Caco-2 (cell line): Measurements from ENCODE around the gene NDUFAB1. TPM values are rescaled to one million over a fixed set of nuclear protein-coding genes. Genes with fewer than 3 reads are reported as not detected.
A peak's percentile ranks its signal among the peaks of the same experiment; 100 is the strongest.

Experiments
- BruUV-seq: library from RNA; stranded (reverse); fragments of 400-500 nt; replicated peaks from 2 replicates; lab custom pipeline; 2021; lab: Mats Ljungman, UMichigan
- CTCF ChIA-PET: fragments of 300-600 bp; sonication (Branson Sonifier 250); formaldehyde crosslinking; loops from one replicate; lab custom pipeline; 2022; ENCODE audit warnings: antibody characterized with exemption; lab: Charles Lee
- POLR2A ChIA-PET: fragments of 300-600 bp; sonication (Branson Sonifier 250); formaldehyde crosslinking; loops from one replicate; lab custom pipeline; 2022; ENCODE audit warnings: antibody characterized with exemption; lab: Charles Lee
- DNase-seq, 2 experiments: peaks; one replicate each; pipeline versions ENCODE4 v3.0.0 to v3.0.0-alpha.2; 2020 to 2022
- H3K27me3 ChIP-seq: replicated peaks from 2 replicates; pipeline ENCODE4 v1.6.0; 2011; ENCODE audit warnings: low read length; ENCODE audit not compliant: control insufficient read depth, insufficient read depth
- H3K36me3 ChIP-seq: 2 replicates; pipeline ENCODE4 v1.5.1; 2011; ENCODE audit warnings: low read length; ENCODE audit not compliant: control insufficient read depth, insufficient read depth
- H3K4me1 ChIP-seq: fragments of 250-450 bp; sonication (Bioruptor Pico); 2 replicates; pipeline ENCODE4 v1.5.1; 2020; ENCODE audit warnings: mild to moderate bottlenecking
- H3K4me3 ChIP-seq: 2 replicates; pipeline ENCODE4 v1.5.1; 2011; ENCODE audit warnings: low read depth, mild to moderate bottlenecking, control low read depth, low read length
- H3K9me3 ChIP-seq: fragments of 250-450 bp; sonication (Bioruptor Pico); 2 replicates; pipeline ENCODE4 v1.5.1; 2020; ENCODE audit warnings: mild to moderate bottlenecking, moderate library complexity
- H3K27ac Mint-ChIP-seq: one replicate; pipeline ENCODE4 v1.8.0; 2022; ENCODE audit warnings: mixed read lengths; ENCODE audit not compliant: unreplicated experiment
- H3K27me3 Mint-ChIP-seq: one replicate; pipeline ENCODE4 v1.8.0; 2022; ENCODE audit warnings: mixed read lengths; ENCODE audit not compliant: insufficient read depth, unreplicated experiment
- H3K36me3 Mint-ChIP-seq: one replicate; pipeline ENCODE4 v1.8.0; 2022; ENCODE audit warnings: mild to moderate bottlenecking, mixed read lengths; ENCODE audit not compliant: insufficient read depth, unreplicated experiment
- H3K4me1 Mint-ChIP-seq: one replicate; pipeline ENCODE4 v1.8.0; 2022; ENCODE audit warnings: low read depth, mixed read lengths; ENCODE audit not compliant: unreplicated experiment
- H3K4me3 Mint-ChIP-seq: one replicate; pipeline ENCODE4 v1.8.0; 2022; ENCODE audit warnings: mild to moderate bottlenecking, moderate library complexity, mixed read lengths; ENCODE audit not compliant: unreplicated experiment
- H3K9me3 Mint-ChIP-seq: one replicate; pipeline ENCODE4 v1.8.0; 2022; ENCODE audit warnings: mixed read lengths; ENCODE audit not compliant: unreplicated experiment
- intact Hi-C: fragments of 100-400 bp; cut with micrococcal nuclease; formaldehyde crosslinking; loops from one replicate; pipeline ENCODE4 v1.10.0; 2022; ENCODE audit not compliant: unreplicated experiment
- total RNA-seq: library from RNA; stranded (reverse); gene quantifications from 2 replicates; pipeline ENCODE4 v1.2.3, GENCODE V29; 2022
- TF ChIP-seq, protein P1 (sequence below), 2 experiments: fragments of 200-600 bp in 1 of 2; IDR thresholded peaks; 1 replicate in 1 of 2; 2 replicates in 1 of 2; pipeline versions ENCODE4 v1.5.1 to v1.8.0; 2011 to 2022; ENCODE audit warnings: antibody characterized with exemption in 1 of 2, control low read depth in 1 of 2, inconsistent platforms in 1 of 2, low read depth in 1 of 2, low read length in 1 of 2, mild to moderate bottlenecking in 1 of 2, moderate library complexity in 1 of 2; ENCODE audit not compliant: insufficient read depth in 1 of 2, severe bottlenecking in 1 of 2, unreplicated experiment in 1 of 2

The NDUFAB1 gene
- total RNA-seq, 1 experiment from 2014 or later, result 87.1 TPM

- ChIA-PET CTCF (no interaction called here), POLR2A (interaction anchor here (0.5 kb wide), 1 partner anchor 162 kb away, joined by 3 read pairs; no protein-coding TSS in a partner anchor)
- Mint-ChIP-seq H3K4me3 (no peak overlapping the region), H3K4me1 (no peaks in the 10 kb centered on the region), H3K27me3 (no peaks in the 10 kb centered on the region), H3K9me3 (no peaks in the 10 kb centered on the region), H3K36me3 (peaks cover 54% of the 10 kb centered on the region), H3K27ac (no peak overlapping the region)
- intact Hi-C loops, result no loop called here
- DNase-seq, result no peak
- no peaks in the 10 kb centered on the region; the same call in 1 of the 2 replicates for H3K27me3 ChIP-seq
- peaks cover 8% of the 10 kb centered on the region for H3K36me3 ChIP-seq
- H3K4me1 ChIP-seq, result peaks cover 6% of the 10 kb centered on the region; the same call in 1 of the 2 replicates
- TF ChIP-seq, protein P1, sequence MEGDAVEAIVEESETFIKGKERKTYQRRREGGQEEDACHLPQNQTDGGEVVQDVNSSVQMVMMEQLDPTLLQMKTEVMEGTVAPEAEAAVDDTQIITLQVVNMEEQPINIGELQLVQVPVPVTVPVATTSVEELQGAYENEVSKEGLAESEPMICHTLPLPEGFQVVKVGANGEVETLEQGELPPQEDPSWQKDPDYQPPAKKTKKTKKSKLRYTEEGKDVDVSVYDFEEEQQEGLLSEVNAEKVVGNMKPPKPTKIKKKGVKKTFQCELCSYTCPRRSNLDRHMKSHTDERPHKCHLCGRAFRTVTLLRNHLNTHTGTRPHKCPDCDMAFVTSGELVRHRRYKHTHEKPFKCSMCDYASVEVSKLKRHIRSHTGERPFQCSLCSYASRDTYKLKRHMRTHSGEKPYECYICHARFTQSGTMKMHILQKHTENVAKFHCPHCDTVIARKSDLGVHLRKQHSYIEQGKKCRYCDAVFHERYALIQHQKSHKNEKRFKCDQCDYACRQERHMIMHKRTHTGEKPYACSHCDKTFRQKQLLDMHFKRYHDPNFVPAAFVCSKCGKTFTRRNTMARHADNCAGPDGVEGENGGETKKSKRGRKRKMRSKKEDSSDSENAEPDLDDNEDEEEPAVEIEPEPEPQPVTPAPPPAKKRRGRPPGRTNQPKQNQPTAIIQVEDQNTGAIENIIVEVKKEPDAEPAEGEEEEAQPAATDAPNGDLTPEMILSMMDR (IDR thresholded peaks at IDR 0.05; ENCODE audit: insufficient read depth in 1 of 2, low read depth in 1 of 2, low read length in 1 of 2, severe bottlenecking in 1 of 2, unreplicated experiment in 1 of 2), result no peak
- H3K9me3 ChIP-seq, result no peaks in the 10 kb centered on the region
- no peak overlapping the region for H3K4me3 ChIP-seq
- no TSS peak for BruUV-seq
These were observed 34.5 kb downstream of the NDUFAB1 start for GRCh38 chr16:23561586-23561985.

GRCh38 chr16:23557779-23558702, 38.1 kb downstream of the NDUFAB1 start:
- peaks cover 5% of the 10 kb centered on the region for H3K36me3 ChIP-seq
- ChIA-PET CTCF (interaction anchor here (0.6 to 1.0 kb wide), 3 partner anchors 19 to 61 kb away, joined by 3 to 8 read pairs (median 4); no protein-coding TSS in a partner anchor), POLR2A (interaction anchor here (0.6 to 1.4 kb wide), 7 partner anchors 8 to 121 kb away, joined by 3 to 9 read pairs (median 5); partner anchors contain the start of gene PLK1)
- H3K9me3 ChIP-seq, result no peaks in the 10 kb centered on the region
- H3K36me3 Mint-ChIP-seq, result peaks cover 42% of the 10 kb centered on the region
- H3K9me3 Mint-ChIP-seq, result no peaks in the 10 kb centered on the region
- peak overlapping the region; percentile 95 for H3K4me3 ChIP-seq
- DNase-seq, result no peak
- BruUV-seq, result no TSS peak
- no peaks in the 10 kb centered on the region for H3K27me3 Mint-ChIP-seq
- H3K27ac Mint-ChIP-seq, result peak overlapping the region; percentile 90
- no peaks in the 10 kb centered on the region for H3K27me3 ChIP-seq
- H3K4me3 Mint-ChIP-seq, result peak overlapping the region; percentile 87
- H3K4me1 Mint-ChIP-seq, result no peaks in the 10 kb centered on the region
- peaks cover 13% of the 10 kb centered on the region for H3K4me1 ChIP-seq
- intact Hi-C loops, result loop anchor here (1.0 to 5.0 kb wide), 3 partner anchors 38 to 83 kb away; partner anchors contain the start of genes DCTN5, NDUFAB1 and PALB2
- TF ChIP-seq, protein P1 (IDR thresholded peaks at IDR 0.05; ENCODE audit: insufficient read depth in 1 of 2, low read depth in 1 of 2, low read length in 1 of 2, severe bottlenecking in 1 of 2, unreplicated experiment in 1 of 2), result no peak
